Central memory CD8-positive, alpha-beta T cell (primary cell): ENCODE measurements around the gene FKBP1A.

Experiments
- ATAC-seq: fragments of 150-1000 bp; cut with Tn5 transposase; replicated peaks from 2 replicates; pipeline ENCODE4 v1.10.0; 2022; ENCODE audit warnings: mild to moderate bottlenecking, moderate FRiP score, moderate number of reproducible peaks; ENCODE audit not compliant: poor library complexity, severe bottlenecking; ENCODE audit errors: extremely low read depth
- DNase-seq, 2 donors: peaks; one replicate each; pipeline ENCODE4 v3.0.0; 2021; ENCODE audit warnings: low spot score in 2 of 2
- H3K27ac Mint-ChIP-seq: one replicate; pipeline ENCODE4 v1.8.0; 2022; ENCODE audit warnings: low read depth, mild to moderate bottlenecking, moderate library complexity, mixed read lengths
- H3K27me3 Mint-ChIP-seq: one replicate; pipeline ENCODE4 v1.8.0; 2022; ENCODE audit warnings: mixed read lengths
- H3K36me3 Mint-ChIP-seq: one replicate; pipeline ENCODE4 v1.8.0; 2022; ENCODE audit warnings: mild to moderate bottlenecking, moderate library complexity, mixed read lengths; ENCODE audit not compliant: insufficient read depth
- H3K4me1 Mint-ChIP-seq: one replicate; pipeline ENCODE4 v1.8.0; 2022; ENCODE audit warnings: mixed read lengths
- H3K4me3 Mint-ChIP-seq: one replicate; pipeline ENCODE4 v1.8.0; 2022; ENCODE audit warnings: mild to moderate bottlenecking, moderate library complexity, mixed read lengths
- H3K9me3 Mint-ChIP-seq: one replicate; pipeline ENCODE4 v1.8.0; 2022; ENCODE audit warnings: mixed read lengths

FKBP1A gene

DNA sequence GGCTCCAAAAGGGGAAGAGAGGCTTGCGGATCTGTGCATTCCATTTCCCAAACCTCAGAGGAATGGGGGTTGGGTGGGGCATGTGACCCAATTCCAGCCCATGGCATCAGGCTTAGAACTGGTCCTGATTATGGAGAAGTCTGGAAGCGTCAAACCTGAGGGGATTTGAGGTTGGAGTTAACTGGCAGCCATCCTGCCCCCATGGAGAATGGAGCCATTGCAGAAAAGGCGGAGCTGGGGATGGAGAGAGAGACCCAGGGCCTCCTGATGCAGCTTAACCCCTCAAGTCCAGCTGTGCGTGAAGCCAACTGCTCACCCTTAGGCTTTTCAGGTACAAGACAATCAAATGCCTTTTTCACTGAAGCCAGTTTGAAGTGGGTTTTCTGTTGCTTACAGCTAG is 54.1 kb downstream of the FKBP1A start:
- no peak overlapping the region for H3K27ac Mint-ChIP-seq
- no peak for ATAC-seq
- no peaks in the 10 kb centered on the region for H3K9me3 Mint-ChIP-seq
- peaks cover 10% of the 10 kb centered on the region for H3K4me1 Mint-ChIP-seq
- no peaks in the 10 kb centered on the region for H3K27me3 Mint-ChIP-seq
- H3K4me3 Mint-ChIP-seq = no peak overlapping the region
- DNase-seq = no peak
- H3K36me3 Mint-ChIP-seq = peaks cover 2% of the 10 kb centered on the region

DNA sequence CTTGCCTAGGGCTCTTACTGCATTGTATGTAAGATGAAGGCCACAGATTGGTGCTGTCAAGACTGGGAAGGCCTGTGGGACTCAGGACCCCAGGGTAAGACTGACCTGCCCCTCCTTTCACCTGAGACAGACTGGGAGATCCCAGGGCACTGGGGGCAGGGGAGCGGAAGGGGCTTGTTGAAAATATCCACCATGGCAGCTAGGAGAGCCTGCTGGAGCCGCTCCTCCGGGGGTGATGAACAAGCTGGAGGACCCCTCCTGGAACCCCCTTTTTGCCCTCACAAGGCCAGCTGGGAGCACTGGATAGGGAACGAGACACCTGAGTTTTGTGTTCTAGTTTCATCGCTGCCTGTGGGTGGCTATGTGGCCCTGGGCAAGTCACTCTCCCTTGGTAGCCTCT is 54.8 kb downstream of the FKBP1A start:
- Mint-ChIP-seq H3K27me3 (no peaks in the 10 kb centered on the region), H3K36me3 (peaks cover 3% of the 10 kb centered on the region), H3K4me1 (peaks cover 10% of the 10 kb centered on the region), H3K4me3 (no peak overlapping the region), H3K9me3 (no peaks in the 10 kb centered on the region), H3K27ac (no peak overlapping the region)
- ATAC-seq (no peak), DNase-seq (no peak)

DNA sequence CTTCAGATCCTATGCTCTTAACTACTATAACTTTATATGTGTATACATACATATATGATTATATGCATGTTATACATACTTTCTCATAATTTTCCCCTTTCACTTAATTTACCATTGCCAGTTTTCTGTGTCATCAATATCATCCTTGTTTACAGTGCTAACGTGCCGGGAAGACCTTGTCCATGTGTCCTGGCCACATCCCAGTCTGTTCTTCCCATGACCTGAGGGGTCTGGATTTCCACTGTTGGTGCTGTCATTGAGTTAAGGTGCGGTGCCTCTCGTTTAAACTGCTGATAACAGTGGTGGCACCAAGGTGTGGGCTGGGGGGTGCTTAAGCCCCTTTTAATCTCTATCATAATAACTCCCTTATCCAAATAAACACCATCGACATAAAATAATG is 55.4 kb downstream of the FKBP1A start:
- H3K27ac Mint-ChIP-seq = no peak overlapping the region
- DNase-seq (no peak), ATAC-seq (no peak)
- H3K4me1 Mint-ChIP-seq = peaks cover 10% of the 10 kb centered on the region
- H3K27me3 Mint-ChIP-seq = no peaks in the 10 kb centered on the region
- H3K4me3 Mint-ChIP-seq = no peak overlapping the region
- peaks cover 6% of the 10 kb centered on the region for H3K36me3 Mint-ChIP-seq
- H3K9me3 Mint-ChIP-seq = no peaks in the 10 kb centered on the region

DNA sequence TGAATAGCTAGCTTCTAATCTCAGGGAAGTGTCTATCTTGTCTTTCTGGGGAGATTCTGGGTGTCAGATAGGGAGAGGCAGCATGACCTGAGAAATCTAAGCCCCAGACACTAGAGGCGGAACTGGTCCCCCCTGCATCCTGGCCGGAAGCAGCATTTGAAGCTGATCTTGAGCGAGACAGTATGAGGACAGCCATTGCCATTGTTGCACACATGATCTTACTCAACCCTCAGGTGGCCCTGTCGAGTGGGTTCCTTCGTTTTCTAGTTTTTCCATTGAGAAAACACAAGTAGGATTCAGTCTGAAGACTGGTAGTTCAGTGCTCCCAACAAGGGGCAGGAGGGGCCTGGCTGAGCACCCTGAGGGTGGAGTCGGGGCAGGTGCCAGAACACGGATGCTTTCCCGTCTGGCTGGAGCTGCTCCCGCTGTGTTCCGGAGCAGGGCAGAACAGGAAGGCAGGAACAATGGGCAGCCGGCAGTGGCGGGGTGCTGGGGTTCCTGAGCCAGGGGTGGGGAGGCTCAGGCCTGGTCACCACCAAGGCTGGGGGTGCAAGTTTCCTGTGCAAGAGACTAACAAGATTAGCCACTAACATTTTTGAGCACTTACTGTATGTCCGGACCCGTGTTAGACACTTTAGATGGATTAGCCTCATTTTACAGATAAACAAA is 56.0 kb downstream of the FKBP1A start:
- H3K36me3 Mint-ChIP-seq = peaks cover 8% of the 10 kb centered on the region
- H3K27ac Mint-ChIP-seq = no peak overlapping the region
- ATAC-seq (no peak), DNase-seq (peak in 1 of 2 donors; percentile 10)
- H3K27me3 Mint-ChIP-seq = no peaks in the 10 kb centered on the region
- peaks cover 11% of the 10 kb centered on the region for H3K4me1 Mint-ChIP-seq
- H3K4me3 Mint-ChIP-seq = no peak overlapping the region
- no peaks in the 10 kb centered on the region for H3K9me3 Mint-ChIP-seq

DNA sequence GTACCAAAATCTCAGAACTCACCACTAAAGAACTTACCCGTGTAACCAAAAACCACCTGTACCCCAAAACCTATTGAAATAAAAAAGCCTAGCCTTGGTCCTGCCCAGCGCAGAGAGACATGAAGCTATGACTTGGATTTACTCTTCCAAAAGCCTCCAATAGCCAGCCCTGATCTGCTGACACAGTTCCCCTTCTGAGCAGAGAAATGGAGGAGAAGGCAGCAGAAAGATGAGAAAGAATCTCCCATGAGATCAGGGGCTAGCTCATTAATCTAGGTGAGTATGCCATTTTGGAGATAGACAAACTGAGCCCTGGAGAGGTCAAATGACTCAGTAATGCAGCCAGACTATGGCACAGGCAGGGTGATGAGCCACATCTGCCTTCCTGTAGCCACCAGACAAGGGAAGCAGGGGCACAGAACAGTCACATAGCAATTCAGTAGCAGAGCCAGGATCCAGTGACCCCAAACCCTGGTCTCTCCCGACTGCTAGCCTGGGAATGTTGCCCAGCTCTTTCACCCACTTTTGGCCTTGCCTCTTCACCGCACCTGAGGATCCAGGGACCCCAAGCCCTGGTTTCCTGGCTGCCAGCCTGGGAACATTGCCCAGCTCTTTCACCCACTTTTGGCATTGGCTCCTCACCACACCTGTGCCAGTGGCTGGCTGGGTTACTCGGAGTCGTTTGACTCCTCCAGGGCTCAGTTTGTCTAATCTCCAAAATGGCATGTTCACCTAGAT is 56.7 kb downstream of the FKBP1A start:
- H3K4me3 Mint-ChIP-seq = no peak overlapping the region
- H3K4me1 Mint-ChIP-seq = peaks cover 18% of the 10 kb centered on the region
- ATAC-seq (no peak), DNase-seq (no peak)
- H3K27ac Mint-ChIP-seq = no peak overlapping the region
- peaks cover 7% of the 10 kb centered on the region for H3K36me3 Mint-ChIP-seq
- no peaks in the 10 kb centered on the region for H3K27me3 Mint-ChIP-seq
- no peaks in the 10 kb centered on the region for H3K9me3 Mint-ChIP-seq

DNA sequence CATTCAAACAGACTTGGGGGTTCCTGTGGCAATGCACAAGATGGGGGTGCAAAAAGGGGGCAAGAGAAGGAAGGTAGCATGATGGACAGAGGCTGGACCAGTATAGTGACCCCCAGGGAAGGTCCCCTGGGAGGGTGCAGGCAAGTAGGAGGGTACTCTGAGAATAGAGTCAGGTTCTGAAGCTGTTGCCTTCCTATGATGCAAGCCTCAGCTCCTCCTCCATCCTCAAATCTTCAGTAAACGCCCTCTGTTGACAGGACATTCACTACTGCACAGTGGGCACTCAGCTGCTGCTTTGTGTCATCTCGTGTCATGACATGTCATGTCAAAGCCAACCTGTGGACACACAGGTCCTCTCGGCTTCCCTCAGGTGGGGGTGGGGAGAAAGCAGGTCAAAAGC is 58.1 kb downstream of the FKBP1A start:
- Mint-ChIP-seq H3K4me1 (peaks cover 28% of the 10 kb centered on the region), H3K36me3 (peaks cover 11% of the 10 kb centered on the region), H3K9me3 (no peaks in the 10 kb centered on the region), H3K4me3 (no peak overlapping the region), H3K27ac (peak overlapping the region; percentile 78), H3K27me3 (no peaks in the 10 kb centered on the region)
- ATAC-seq (no peak), DNase-seq (peak in 1 of 2 donors; percentile 4)

DNA sequence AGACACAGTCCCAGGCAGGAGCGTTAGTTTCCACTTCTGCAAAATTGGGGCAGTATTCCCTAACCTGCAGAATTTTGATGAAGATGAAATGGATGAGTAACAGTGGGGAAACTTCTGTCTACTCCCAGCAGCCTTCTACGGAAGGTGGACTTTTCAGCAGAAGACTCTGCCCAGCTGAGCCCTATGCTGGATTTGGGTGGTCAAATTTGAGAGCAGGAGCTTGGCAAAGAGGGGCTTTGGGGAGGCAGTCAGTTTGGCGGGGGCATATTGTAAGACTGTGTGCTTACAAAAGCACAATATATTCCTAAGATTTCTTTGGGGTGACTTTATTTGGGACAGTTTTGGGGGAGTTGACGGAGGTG is 58.5 kb downstream of the FKBP1A start:
- Mint-ChIP-seq H3K36me3 (peaks cover 12% of the 10 kb centered on the region), H3K9me3 (no peaks in the 10 kb centered on the region), H3K4me3 (no peak overlapping the region), H3K4me1 (peaks cover 31% of the 10 kb centered on the region), H3K27ac (peak overlapping the region; percentile 78), H3K27me3 (no peaks in the 10 kb centered on the region)
- ATAC-seq (no peak), DNase-seq (peak in 1 of 2 donors; percentile 2)

DNA sequence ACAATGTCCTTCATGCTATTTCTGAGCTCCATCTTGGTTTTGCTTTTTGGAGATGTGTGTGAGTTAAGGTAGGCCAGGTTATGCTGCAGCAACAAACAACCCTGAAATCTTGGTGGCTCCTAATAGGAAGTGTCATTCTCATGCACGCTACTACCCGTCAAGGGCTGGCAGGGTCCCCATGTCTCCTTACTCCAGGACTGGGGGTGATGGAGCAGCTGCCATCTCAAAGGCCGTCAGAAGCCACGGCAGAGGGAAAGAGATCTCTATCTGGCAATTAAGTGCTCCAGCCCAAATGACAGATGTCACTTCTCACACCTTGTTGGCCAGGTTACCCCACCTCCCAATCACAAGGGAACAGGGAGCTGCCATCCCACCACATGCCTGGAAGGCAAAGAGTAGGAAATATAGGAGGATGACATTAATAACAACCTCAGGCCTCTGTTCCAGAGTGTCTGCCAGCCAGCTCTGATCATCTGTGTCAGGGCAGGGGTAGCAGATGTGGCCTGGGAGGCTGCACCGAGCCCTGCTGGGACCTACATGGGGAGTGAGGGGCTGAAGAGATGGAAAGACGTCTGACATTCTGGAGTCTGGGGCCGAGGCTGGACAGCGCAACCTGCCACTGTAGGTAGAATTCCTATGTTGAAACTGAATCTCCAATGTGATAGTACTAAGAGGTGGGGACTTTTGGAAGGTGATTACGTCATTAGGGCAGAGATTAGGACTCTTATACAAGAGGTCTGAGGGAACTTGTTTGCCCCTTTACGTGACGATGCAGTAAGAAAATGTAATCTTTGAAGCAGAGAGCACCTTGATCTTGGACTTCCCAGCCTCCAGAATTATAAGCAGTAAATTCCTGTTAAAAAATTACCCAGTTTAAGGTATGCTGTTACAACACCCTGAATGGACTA is 59.1 kb downstream of the FKBP1A start:
- Mint-ChIP-seq H3K4me3 (no peak overlapping the region), H3K27me3 (no peaks in the 10 kb centered on the region), H3K4me1 (peaks cover 31% of the 10 kb centered on the region)

DNA sequence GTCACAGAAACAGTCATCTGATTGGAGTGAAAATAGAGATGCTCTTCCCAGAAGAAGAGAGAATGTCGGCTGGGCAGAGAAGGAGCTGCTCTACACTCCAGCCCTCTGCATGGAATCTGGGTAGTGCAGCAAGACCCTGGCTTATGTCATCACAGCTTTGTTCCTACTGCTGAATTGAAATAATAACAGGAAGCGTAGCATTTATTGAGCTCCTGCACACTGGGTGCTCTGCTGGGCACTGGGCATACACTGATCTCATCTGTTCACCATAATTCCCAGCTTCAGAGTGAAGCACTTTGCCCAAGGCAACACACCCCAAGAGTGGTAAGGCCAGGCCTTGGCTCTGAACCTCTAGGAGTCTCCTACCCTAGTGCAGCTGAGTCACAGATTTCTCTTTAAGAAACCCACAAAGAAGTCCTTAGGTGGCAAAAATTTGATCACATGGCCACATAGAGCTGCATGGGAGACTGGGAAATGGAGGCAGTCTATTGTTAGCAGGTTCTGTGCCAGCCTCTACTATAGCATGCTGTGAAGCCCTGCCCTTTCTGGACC is 60.0 kb downstream of the FKBP1A start:
- peaks cover 31% of the 10 kb centered on the region for H3K4me1 Mint-ChIP-seq
- H3K9me3 Mint-ChIP-seq = no peaks in the 10 kb centered on the region
- no peak for ATAC-seq
- DNase-seq = peak in 1 of 2 donors; percentile 5
- H3K27ac Mint-ChIP-seq = no peak overlapping the region
- H3K27me3 Mint-ChIP-seq = no peaks in the 10 kb centered on the region
- peaks cover 12% of the 10 kb centered on the region for H3K36me3 Mint-ChIP-seq
- no peak overlapping the region for H3K4me3 Mint-ChIP-seq

More for the DNA sequence above, 59.1 kb downstream of the FKBP1A start:
- peaks cover 12% of the 10 kb centered on the region for H3K36me3 Mint-ChIP-seq
- H3K9me3 Mint-ChIP-seq = no peaks in the 10 kb centered on the region
- DNase-seq = peak in 1 of 2 donors; percentile 6
- ATAC-seq = no peak
- H3K27ac Mint-ChIP-seq = peak overlapping the region; percentile 78

DNA sequence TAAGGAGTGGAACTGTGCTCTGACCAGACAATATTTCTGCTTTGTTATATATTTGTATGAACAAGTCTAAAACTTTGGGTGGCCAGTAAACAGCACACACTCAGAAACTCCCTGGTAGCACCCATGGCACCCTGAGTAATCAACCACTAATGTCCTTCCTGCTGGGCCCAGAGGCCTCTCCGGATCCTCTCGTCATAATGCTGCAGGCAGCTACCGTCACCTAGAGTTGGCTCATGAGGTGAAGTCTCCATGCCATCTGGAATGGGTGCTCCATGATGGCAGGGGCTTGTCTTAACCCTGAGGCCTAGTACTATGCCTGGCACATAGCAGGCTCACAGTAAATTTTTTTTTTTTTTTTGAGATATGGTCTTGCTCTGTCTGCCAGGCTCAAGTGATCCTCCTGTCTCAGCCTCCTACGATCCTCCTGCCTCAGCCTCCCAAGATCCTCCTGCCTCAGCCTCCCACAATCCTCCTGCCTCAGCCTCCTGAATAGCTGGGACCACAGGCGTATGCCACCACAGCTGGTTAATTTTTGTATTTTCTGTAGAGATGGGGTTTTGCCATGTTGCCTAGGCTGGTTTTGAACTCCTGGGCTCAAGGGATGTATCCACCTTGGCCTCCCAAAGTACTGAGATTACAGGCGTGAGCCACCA is 60.9 kb downstream of the FKBP1A start:
- Mint-ChIP-seq H3K4me1 (peaks cover 31% of the 10 kb centered on the region), H3K4me3 (no peak overlapping the region), H3K27me3 (no peaks in the 10 kb centered on the region), H3K9me3 (no peaks in the 10 kb centered on the region), H3K27ac (peak overlapping the region; percentile 69), H3K36me3 (peaks cover 12% of the 10 kb centered on the region)
- ATAC-seq (no peak), DNase-seq (peak; percentile 3 to 12)

DNA sequence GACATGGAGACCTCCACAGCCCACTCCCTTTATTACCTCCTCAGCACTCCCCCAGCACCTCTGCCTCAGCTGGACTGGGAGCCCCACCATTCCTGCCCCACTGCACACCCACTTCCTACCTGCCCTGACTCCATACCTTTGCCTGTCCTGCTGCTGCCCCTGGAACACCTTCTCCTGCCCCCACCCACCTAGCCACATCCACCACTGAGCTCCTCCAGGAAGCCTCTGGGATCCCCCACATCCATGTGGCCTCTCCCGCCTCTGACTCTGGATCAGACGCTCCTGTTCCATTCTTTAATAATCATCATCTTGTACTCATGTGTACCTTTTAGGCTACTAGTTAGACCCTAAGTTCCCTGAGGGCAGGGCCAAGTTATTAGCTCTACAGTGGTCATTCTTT is 61.8 kb downstream of the FKBP1A start:
- Mint-ChIP-seq H3K9me3 (no peaks in the 10 kb centered on the region), H3K27ac (no peak overlapping the region), H3K4me3 (no peak overlapping the region), H3K27me3 (no peaks in the 10 kb centered on the region), H3K36me3 (peaks cover 13% of the 10 kb centered on the region), H3K4me1 (peaks cover 25% of the 10 kb centered on the region)
- DNase-seq (no peak), ATAC-seq (no peak)
